ENCODE measurements around the gene ARHGAP24.

ARHGAP24 gene

DNA sequence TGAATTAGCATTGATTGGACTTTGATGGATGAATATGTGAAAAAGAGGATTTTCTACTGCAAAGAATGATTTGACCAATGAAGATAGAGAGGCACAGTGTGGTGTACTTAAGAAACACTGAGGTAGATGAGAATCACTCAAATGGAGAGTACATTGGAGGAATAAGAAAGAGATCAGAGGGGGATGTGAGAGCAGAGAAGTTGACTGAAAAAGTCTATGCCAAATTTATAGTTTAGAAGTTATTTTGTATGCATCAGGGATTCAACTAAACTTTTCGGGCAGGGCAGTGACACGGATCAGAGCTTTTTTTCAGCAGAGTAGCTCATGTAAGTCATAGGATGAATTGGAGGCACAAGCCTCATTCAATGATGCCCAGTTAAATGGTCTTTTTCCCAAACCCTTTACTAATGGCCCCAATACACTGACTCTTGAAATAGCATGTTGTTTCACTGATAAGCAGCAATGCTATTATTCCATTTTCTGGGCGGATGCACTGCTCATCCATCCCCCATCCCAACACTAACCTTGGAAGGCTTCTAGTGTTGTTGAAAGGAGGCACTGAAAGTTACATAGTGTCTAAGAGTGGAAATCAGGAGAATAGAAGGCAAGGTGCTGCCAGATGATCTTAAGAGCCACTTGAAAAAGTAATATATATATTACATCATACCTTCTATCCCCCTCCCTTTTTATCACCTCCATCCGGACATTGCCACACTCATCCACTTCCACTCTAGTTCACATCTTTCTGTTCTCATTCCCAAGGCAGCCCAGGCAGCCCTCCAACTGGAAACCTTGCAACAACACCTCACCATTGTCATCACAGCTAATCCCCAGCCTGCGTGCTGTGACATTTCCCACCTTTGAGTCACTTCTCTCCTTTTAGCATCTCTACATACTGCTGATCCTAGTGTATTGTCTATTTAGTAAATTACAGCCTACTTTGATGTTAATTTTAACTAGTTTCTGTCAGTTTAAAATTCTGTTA, 46.1 kb downstream of the ARHGAP24 start:
- DNase-seq: no peak

GRCh38 chr4:85522277-85522676, 47.3 kb downstream of the ARHGAP24 start:
- no peak for DNase-seq

- no peak for DNase-seq
Measured at GRCh38 chr4:85522836-85523235, 47.9 kb downstream of the ARHGAP24 start.

DNA sequence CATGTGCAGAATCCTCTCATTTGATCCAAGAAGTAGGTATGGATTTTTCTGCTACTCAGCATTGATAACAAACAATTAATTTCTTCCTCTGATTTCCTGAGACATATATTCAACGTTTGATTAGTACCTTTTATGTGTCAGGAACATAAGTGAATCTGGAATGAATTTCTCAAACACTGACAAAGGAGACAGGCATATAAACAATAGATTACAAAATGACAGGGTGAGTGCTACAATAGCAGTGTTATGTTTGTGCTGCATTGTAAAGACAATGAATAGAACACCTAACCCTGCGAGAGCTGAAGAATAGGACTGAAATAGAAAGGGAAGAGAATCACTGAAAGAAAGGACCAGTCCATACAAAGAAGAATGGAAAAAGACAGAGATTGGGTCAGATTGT, 52.9 kb downstream of the ARHGAP24 start:
- DNase-seq: no peak

DNA sequence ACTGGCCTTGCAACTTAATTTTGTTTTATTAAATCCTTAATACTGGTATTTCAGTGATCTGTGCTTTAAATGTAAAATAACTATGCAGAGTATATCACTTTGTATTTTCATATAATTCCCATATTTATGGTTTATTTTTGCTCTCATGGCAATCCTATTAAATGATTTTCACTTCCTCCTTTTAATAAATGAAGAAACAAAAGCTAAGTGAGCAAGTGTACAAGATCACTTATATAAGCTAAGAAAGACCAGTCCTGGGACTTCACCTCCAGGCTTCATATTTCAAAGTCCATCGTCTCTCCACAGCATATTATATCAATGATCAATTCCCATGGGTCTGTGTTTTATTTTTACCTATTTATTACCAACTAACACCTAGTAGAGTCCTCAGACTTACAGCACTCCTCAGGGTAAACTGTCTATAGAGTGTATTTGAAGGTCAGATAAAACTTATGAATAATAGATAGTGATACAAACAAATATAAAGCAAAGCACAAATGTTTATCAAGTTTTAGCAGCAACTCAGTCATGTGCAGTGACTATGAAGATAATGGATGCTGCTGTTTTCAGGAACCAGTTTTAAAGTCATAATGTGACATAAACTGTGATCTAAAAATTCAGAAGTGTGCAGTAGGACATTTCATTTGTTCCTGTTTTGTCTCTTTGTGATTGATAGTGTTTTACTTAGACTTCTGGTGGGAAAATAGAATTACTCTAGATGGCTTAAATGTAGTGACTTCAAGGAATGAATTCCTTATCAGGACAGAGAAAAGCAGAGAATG, 56.8 kb downstream of the ARHGAP24 start:
- no peak for DNase-seq

GRCh38 chr4:85534120-85534519, 59.2 kb downstream of the ARHGAP24 start:
- DNase-seq: no peak

DNA sequence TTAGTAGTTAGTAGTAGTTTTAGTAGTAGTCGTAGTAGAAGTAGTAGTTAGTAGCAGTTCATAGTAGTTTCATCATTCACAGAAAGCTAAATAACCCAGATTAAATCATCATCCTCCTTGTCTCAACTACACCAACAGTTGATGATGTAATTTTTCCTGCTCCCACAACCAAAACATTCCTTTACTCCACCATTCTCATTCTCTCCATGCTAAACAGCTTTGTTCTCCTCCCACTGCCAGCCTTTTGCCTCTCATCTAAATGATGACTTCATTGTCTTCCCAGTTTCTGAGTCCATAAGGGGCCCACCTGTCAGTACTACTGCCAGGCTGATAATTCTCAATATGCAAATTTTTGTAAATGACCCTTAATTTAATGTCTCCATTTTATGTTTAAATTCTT, 68.9 kb downstream of the ARHGAP24 start:
- DNase-seq: no peak

DNA sequence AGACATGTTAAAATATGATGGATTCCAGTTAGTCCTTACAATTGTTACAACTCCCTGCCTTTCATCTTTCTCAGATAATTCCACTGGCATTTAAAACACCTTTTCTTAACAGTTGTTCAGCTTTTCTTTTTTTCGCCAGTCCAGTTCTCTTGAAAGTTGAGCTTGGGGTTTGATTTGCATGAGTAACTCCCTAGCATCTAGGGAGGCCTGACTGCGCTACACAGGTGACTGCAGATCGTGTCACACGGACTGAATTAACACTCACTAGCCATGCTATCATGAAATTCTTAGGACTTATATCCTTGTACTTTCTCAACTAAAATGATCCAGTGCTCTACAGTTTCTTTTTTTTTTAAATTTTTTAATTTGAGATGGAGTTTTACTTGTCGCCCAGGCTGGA, 69.8 kb downstream of the ARHGAP24 start:
- no peak for DNase-seq

DNA sequence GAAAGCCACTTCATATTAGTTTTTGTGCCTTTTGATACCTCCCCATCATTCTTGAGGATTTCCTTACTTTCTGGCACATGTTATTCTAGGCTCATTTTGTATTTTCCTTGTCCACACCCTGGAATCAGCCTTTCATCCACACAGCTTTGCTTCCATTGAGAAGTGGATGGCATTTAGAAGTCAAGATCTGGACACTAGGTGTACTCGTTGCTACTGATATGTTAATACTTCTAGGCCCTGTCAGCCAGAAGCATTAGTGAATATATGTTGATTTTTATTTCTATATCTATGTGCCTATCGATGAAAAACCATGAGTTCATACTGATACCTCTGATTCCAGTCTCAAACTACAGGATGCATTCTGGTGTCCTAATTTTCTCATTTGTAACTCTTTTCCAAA, 73.2 kb downstream of the ARHGAP24 start:
- DNase-seq: no peak

DNA sequence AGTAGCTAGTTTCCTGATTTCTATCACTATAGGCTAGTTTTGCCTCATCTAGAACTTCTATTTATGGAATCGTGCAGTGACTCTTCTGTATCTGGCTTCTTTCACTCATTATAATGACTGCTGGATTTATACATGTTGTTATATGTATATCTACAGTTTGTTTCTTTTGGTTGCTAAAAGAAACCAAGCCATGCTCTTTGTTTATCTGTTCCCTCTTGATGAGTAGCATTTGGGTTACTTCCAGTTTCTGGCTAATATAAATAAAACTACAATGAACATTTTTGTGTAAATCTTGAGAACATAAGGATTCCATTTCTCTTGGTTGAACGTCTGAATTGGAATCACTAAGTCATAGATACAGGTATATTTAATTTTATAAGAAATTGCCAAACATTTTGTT, 73.9 kb downstream of the ARHGAP24 start:
- no peak for DNase-seq

DNA sequence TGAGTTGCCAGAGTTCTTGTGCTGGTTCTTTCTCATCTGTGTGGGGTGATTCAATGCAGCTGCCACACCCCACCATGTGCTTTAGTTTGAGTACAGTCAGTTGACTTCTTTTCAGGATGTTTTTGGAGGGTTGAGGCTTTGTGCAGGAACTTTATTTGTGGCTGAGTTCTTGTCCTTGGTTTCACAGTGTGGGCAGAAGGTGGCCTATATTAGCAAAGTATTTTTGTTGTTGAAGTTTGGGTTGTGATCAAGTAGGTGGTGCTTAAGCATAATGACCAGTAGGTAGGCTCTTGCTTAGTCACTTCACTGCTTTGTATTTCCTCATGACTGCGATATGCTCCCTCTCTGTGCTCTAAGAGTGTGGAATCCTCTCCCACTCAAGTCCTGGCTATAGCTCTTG, 80.3 kb downstream of the ARHGAP24 start:
- DNase-seq: no peak

DNA sequence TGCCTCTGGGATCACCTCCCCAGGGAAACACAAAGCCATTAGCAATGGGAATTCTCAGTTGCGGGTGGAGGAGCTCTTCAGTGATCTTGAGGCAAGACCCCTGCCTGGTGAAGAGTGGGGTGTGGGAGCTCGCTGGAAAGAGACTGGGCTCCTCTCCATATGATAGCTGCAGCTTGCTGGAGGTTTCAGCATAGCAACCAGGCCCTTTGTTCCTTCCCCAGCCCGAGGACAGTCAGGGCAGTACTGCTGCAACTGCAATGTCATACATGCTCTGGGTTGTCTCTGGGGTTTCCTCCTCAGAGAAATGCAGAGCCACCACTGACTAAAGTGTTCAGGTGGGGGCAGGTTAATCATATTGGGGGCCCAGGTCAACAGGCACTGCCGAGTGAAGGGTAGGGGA, 81.3 kb downstream of the ARHGAP24 start:
- no peak for DNase-seq

GRCh38 chr4:85557016-85557901, 82.3 kb downstream of the ARHGAP24 start:
- no peak for DNase-seq

DNA sequence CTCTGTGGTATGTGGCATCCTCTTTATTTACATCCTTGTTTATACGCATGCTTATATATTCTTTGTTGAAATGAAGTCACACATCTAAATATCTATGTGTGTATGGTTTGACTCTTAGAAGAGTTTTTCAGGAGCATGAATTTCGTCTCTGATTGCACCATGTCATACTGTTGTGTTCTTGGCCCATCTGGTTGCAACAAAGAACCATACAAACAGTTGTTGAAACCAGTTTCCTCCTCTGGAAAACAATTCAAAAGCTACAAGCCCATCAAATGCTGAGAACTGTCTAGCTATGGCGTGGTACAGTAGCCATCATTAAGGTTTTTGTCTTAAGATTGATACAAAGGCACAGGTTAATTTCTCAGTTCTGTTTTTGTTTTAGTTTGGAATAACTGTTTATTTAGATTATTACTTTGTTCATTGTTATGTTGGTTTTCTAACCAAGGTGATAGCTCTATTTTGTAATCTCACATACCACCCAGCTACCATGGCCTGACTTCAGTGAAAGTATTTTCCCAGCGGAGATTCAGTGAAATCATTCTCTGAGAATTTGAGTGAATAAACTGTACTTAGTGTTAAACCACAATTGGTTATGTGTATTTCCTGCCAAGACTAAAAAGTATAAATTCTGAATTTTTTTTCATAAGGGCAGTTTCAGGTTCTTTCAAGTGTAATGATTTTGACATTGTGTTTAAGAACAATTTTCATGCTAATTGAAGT, 91.0 kb downstream of the ARHGAP24 start:
- DNase-seq: no peak

DNA sequence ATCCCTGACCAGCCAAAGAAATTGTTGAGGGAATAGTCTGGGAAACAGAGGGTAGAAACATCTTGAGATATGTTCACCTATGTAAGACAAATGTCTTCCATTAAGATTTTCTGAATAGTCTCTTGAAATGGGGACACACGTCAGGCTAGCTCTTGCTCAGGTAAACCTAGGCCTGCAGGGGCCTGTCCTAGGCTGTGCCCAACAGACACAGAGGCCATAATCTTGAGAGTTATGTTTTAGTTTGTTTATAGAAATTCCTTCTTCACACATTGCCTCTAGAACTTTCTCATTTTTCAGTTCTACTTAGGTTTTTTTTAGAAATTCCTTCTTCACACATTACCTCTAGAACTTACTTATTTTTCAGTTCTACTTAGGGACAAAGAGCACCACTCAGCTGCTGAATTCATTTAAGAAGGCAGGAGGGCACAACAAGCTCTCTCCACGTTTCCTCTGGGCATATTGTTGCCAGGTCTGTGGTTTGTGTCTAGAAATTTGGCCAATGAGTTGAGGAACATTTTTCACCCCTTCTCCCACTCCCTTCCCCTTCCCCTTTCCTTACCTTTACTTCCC, 94.9 kb downstream of the ARHGAP24 start:
- no peak for DNase-seq

GRCh38 chr4:85570388-85570787, 95.4 kb downstream of the ARHGAP24 start:
- no peak for DNase-seq

DNA sequence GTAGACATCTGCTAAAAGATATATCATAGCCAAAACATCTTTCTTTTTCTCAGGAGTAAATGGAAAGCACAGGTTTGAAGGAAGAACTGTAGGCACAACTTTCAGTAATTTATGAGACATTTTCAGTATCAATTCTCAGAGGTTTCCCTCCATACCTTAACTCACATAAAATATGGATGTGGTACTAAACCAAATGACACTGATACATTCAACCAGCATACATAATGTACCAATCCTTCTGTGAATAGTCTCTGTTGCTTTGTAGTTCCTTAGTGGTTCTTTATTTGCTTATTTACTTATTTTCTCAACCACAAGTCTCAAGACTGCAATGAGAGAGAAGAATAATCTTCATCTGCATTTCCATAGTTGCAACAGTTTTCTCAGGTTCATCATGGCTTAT, 96.1 kb downstream of the ARHGAP24 start:
- DNase-seq: no peak

DNA sequence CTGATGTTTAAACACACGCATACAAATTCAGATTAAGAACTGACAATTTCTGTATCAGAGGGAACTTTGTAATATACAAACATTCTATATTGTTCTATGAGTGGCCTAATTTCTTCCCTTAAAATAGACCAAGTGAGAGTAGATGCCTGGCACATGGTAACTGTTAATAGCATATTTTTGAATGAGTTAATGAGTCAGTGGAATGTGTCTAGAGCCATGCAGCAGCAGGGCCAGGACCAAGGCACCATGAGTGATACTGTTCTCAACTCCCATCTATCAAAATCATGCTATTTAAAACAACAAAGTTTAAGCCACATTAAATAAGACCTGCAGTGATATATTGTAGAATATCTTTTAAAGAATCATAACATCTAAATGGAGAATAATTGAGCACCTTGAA, 98.3 kb downstream of the ARHGAP24 start:
- no peak for DNase-seq

DNA sequence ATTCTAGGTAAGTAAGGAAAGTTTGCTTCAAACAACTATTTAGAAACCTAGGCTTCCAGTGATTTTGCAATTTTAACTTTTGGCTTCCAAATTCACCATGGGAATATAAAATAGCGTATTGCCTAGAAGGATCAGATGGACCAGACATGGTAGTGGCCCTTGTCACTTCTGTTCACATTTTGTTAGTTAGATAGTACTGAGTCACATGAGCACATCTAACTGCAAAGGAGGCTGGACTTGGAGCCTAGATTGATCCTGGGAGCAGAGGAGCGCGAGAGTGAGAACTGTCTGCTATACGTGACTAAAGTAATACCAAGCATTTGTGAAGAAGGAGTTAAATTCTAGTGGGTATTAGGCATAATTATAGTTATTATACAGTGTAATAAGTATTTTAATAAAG, 102.4 kb downstream of the ARHGAP24 start:
- DNase-seq: no peak

DNA sequence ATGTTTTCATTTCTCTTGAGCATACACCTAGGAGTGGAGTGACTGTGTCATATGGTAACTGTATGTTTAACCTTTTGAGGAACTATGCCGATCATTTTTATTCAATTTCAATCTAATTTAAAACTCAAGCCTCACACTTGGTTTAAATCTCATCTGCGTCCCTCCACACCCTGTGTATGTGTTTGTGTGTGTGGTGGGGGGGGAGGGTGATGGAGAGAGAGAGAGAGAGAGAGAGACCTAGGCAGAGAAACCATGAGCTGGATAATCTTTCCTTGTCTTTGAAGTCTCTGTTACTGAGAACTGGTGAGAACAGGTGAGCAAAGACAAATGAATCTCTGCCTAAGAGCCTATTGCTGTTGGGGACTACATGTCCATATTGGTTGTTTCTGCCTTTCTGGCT, 105.0 kb downstream of the ARHGAP24 start:
- no peak for DNase-seq

DNA sequence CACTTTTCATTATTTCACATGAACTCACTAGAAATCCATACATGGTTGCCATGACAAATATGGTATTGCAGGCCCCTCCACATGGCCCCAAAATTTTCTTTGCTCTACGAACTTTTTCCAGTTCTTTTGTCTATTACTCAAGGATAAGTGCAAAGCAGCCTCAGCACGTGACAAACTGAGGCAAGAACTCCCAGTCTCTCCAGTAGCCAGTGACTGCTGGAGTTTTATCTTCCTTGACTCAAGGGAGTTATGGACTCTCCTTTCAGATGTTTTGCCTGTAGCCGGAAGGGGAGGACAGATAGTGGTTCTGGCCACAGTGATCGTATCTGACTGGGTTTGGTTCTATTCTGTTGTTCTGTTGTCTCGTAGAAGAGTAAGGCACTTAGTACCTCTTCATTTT, 105.5 kb downstream of the ARHGAP24 start:
- no peak for DNase-seq

DNA sequence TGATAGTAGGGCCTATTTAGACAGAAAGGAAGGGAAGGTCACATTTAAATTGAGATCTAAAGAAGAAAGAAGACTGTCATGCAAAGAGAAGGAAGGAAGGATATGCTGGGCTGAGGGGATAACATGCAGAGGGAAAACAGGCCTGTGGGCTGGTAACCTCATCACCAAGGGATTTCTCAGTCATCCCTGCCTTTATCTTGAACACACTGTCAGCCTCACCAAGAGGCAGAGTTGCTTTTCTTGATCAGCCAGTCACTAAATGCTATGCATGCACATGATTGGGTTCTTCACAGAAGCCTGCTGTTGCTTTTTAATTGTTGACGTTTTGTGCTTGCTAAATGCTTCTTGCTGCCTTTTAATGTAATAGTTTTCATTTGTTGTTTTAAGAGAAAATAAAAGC, 113.0 kb downstream of the ARHGAP24 start:
- no peak for DNase-seq

Measured in NCI-H526 treated with DMSO at 0.1 percent for 48 hours (cell line).